Chondrocyte (in vitro differentiated cells): ENCODE data around the gene KLHL40. TPM values are rescaled to one million over a fixed set of nuclear protein-coding genes. Genes with fewer than 3 reads are reported as not detected.

Experiments
- DNase-seq: peaks from one replicate; pipeline ENCODE4 v3.0.0; 2021; ENCODE audit warnings: mixed read lengths, low spot score
- H3K27ac Mint-ChIP-seq: one replicate; pipeline ENCODE4 v1.8.0; 2021; ENCODE audit warnings: mild to moderate bottlenecking, moderate library complexity, mixed read lengths; ENCODE audit not compliant: unreplicated experiment
- H3K27me3 Mint-ChIP-seq: 2 replicates; pipeline ENCODE4 v1.8.0; 2021; ENCODE audit warnings: low read depth, mixed read lengths
- H3K36me3 Mint-ChIP-seq: 2 replicates; pipeline ENCODE4 v1.8.0; 2021; ENCODE audit warnings: low read depth, mixed read lengths
- H3K4me1 Mint-ChIP-seq: 2 replicates; pipeline ENCODE4 v1.8.0; 2021; ENCODE audit warnings: low read depth, mild to moderate bottlenecking, mixed read lengths
- H3K4me3 Mint-ChIP-seq: one replicate; pipeline ENCODE4 v1.8.0; 2021; ENCODE audit warnings: mild to moderate bottlenecking, moderate library complexity, mixed read lengths; ENCODE audit not compliant: unreplicated experiment
- H3K9me3 Mint-ChIP-seq: 2 replicates; pipeline ENCODE4 v1.8.0; 2021; ENCODE audit warnings: low read depth, mixed read lengths
- total RNA-seq: library from RNA; stranded (reverse); gene quantifications from 3 replicates; pipeline ENCODE4 v1.2.1, GENCODE V29; 2021
- TF ChIP-seq, protein P1 (sequence below): fragments of 200-600 bp; sonication (generic); IDR thresholded peaks from 2 replicates; pipeline ENCODE4 v1.5.0; 2021; ENCODE audit warnings: antibody characterized with exemption, mild to moderate bottlenecking, moderate library complexity

Gene KLHL40
- total RNA-seq, 1 donor from 2014 or later, result not detected

- Mint-ChIP-seq H3K27me3 (peaks cover 12% of the 10 kb centered on the region), H3K4me3 (no peak overlapping the region), H3K27ac (no peak overlapping the region), H3K36me3 (peaks cover 2% of the 10 kb centered on the region), H3K9me3 (peaks cover 4% of the 10 kb centered on the region), H3K4me1 (no peaks in the 10 kb centered on the region)
- TF ChIP-seq, protein P1, sequence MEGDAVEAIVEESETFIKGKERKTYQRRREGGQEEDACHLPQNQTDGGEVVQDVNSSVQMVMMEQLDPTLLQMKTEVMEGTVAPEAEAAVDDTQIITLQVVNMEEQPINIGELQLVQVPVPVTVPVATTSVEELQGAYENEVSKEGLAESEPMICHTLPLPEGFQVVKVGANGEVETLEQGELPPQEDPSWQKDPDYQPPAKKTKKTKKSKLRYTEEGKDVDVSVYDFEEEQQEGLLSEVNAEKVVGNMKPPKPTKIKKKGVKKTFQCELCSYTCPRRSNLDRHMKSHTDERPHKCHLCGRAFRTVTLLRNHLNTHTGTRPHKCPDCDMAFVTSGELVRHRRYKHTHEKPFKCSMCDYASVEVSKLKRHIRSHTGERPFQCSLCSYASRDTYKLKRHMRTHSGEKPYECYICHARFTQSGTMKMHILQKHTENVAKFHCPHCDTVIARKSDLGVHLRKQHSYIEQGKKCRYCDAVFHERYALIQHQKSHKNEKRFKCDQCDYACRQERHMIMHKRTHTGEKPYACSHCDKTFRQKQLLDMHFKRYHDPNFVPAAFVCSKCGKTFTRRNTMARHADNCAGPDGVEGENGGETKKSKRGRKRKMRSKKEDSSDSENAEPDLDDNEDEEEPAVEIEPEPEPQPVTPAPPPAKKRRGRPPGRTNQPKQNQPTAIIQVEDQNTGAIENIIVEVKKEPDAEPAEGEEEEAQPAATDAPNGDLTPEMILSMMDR, result no peak
- DNase-seq, result no peak
Measured at GRCh38 chr3:42730706-42731420, 45.5 kb downstream of the KLHL40 start.

DNA sequence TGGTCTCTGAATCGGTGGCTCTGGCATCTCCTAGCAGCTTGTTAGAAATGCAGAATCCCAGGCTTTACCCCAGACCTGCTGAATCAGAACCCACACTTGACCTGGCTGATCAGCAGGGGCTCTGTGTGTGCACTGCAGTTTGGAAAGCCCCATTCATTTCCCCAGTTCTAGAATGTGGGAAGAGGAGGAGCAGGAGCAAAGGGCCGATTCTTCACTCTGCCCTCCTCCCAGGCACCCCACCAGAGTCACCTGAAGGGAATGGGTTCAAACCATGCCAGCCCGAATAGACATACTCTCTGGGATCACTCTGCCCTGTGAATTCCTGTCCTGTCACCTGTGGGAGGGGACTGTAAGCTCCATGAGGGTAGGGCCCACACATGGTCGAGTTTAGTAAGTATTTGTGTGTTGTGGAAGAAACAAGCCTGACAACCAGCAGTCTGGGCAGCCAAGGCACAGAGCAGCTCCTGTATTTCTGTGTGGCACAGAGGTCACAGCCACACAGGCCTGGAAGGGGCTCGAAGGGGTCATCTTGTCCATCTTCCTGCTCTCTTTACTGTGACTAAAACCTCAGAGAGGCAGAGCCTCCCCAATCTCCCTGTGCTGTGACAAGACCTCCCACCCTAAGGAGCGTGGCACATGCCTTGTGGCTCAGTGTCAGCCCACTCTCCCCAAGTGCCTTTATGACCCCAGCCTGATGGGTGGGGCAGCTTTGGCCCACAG lies 46.3 kb downstream of the KLHL40 start:
- Mint-ChIP-seq H3K4me1 (no peaks in the 10 kb centered on the region), H3K4me3 (no peak overlapping the region), H3K36me3 (peaks cover 2% of the 10 kb centered on the region), H3K27me3 (peaks cover 9% of the 10 kb centered on the region), H3K27ac (no peak overlapping the region), H3K9me3 (peaks cover 4% of the 10 kb centered on the region)
- TF ChIP-seq, protein P1, result no peak
- DNase-seq, result no peak

GRCh38 chr3:42732196-42732828 lies 47.0 kb downstream of the KLHL40 start:
- Mint-ChIP-seq H3K9me3 (peaks cover 4% of the 10 kb centered on the region), H3K27ac (no peak overlapping the region), H3K4me3 (no peak overlapping the region), H3K4me1 (no peaks in the 10 kb centered on the region), H3K27me3 (peaks cover 9% of the 10 kb centered on the region), H3K36me3 (peaks cover 2% of the 10 kb centered on the region)
- no peak for DNase-seq
- TF ChIP-seq, protein P1, result no peak

- H3K4me3 Mint-ChIP-seq, result no peak overlapping the region
- TF ChIP-seq, protein P1, result no peak
- no peak for DNase-seq
- H3K27ac Mint-ChIP-seq, result no peak overlapping the region
- H3K9me3 Mint-ChIP-seq, result peaks cover 4% of the 10 kb centered on the region
- no peaks in the 10 kb centered on the region for H3K4me1 Mint-ChIP-seq
- peaks cover 2% of the 10 kb centered on the region for H3K36me3 Mint-ChIP-seq
- H3K27me3 Mint-ChIP-seq, result peaks cover 6% of the 10 kb centered on the region
Measured at GRCh38 chr3:42732829-42733459, 47.6 kb downstream of the KLHL40 start.
